ENCODE data around the gene PRELID1.
"Not testable (repeated sequence)": the region's sequence is repeated elsewhere in the genome, so short reads cannot be mapped to it uniquely, and the experiment has no call there.

The PRELID1 gene

DNA sequence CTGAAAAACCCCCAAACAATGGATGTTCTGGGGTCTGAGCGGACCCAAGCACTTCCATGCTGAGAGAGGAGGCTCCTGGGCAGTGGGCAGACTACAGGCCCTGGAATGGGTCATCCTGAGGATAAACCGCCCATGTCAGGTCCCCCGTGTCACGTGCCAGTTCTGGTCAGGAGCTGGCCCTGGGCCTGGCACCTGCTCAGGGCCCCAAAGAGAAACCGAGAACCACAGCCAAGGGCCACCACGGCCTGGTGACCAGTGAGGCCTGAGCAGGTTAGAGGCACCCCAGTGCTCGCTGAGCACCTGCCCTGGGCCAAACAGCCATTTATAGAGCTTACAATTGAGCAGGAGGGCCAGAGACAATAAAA, 32.1 kb downstream of the PRELID1 start:
- no peak for DNase-seq (ENCODE audit: low read depth in 2 of 2)

DNA sequence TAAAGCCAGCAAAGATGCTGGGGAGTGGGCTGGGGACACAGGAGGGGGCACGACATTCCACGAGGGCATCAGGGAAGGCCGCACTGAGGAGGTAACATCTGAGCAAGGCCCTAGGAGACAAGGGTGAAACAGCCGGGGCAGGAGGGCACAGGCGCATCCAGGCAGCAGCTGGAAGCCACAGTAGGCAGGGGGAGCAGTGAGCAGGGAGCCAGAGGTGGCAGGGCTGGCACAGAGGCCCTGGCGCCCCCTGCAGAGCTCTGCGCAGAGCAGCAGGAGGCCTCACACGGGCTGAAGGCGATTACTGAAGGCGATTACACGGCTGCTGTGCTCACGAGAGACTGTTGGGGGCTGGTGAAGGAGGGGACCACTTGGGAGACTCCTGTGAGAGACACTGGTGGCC, 32.5 kb downstream of the PRELID1 start:
- no peak for DNase-seq (ENCODE audit: low read depth in 2 of 2)

DNA sequence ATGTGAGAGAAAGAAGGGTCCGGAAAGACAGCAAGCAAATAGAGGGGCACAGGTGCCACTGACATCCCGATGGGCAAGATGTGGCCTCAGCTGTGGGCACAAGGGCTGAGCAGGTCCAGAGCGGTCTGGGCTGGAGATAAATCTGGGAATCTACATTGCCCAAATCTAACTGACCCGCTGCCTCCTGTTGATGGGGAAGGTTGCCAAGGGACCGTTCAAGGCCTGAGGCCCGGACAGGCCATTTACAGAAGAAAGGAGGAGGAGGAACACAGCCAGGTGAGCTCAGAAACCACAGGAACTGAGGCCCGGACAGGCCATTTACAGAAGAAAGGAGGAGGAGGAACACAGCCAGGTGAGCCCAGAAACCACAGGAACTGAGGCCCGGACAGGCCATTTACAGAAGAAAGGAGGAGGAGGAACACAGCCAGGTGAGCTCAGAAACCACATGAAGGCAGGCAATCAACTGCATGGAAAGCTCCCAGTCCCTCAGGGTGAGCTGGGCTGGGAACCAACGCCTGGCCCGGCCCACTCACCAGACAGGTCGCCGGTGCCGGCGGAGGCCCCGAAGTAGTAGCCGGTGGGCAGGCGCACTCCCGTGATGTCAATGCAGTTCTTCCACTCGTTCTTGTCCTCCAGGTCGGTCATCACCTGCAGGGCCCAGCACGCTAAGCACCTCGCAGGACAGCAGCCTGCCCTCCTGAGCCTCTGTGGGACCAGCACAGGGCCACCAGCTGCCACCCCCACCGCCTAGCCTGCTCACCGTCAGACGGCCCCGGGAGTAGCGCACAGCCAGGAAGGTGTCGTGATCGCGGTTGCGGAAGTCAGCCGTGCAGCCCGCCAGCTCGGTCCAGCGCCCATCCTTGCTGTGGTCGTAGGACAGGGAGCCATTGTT, 33.2 kb downstream of the PRELID1 start:
- no peak for DNase-seq (ENCODE audit: low read depth in 2 of 2)

DNA sequence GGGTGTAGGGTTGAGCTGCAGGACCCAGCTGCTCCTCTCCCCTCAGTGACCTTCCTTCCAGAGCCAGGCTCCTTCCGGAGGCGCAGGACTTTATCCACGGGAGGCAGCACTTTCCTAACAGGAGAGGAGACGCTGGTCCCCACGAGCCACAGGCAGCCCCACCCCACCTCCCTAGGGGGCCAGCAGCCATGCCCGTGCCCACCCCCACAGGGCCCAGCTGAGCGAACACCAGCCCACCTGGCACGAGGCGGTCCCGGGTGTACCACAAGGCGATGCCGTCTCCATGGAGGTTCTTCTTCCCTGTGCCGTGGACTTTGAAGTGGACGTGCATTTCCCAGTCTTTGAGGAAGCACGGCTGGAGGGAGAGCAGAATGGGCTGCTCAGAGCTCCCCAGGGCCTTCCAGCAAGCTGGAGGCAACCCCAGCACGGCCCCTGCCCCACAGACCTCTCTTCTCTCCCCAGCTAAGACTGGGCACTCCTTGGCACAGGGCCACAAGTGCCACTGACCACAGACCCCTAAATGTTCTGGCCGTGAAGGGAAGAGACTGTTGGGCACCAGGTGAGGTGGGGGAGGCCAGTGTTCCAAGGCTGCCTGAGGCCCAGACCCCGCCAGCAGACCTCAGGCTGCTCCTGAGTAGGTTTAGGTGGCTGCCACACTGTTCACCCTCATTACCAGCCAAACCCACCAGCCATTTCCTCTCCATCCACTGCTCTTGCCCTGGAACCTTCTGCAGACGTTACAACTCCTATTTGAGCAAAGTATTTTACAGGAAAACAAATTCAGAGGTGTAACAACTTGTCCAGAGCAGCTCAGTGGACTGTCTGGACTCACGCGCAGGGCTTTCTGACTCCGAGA, 34.9 kb downstream of the PRELID1 start:
- DNase-seq (ENCODE audit: low read depth in 2 of 2) = no peak

DNA sequence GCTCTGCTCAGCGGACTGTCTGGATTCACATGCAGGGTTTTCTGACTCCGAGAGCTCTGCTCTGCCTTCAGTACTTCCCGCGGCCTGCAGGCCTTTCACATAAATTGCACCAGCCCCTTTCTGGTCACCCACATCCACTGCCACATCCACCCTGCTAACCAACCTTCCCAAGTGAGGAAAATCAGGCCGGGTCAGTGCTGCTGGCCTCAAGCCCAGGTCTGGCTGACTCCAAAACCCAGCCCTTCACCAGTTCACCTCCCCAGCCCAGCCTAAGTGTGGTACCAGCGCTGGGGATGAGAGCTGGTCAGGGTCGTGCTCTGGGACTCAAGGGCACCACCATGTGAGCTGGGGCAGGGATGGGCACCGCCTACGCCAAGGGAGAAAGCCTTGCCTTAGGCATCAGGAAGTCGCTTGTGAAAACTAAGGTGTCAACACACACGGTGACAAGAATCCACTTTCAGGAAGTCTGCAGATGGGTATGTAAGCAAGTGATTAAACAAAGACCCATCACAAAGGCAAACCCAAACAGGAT, 35.6 kb downstream of the PRELID1 start:
- no peak for DNase-seq (ENCODE audit: low read depth in 2 of 2)

DNA sequence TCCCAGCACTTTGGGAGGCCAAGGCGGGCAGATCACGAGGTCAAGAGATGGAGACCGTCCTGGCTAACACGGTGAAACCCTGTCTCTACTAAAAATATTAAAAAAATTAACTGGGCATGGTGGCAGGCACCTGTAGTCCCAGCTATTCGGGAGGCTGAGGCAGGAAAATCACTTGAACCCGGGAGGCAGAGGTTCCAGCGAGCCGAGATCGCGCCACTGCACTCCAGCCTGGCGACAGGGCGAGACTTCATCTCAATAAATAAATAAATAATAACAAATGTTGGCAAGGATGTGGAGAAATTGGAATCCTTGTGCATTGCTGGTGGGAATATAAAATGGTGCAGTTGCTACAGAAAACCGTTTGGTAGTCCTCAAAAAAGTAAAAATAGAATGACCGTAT, 39.4 kb downstream of the PRELID1 start:
- DNase-seq (ENCODE audit: low read depth in 2 of 2) = not testable (repeated sequence)

DNA sequence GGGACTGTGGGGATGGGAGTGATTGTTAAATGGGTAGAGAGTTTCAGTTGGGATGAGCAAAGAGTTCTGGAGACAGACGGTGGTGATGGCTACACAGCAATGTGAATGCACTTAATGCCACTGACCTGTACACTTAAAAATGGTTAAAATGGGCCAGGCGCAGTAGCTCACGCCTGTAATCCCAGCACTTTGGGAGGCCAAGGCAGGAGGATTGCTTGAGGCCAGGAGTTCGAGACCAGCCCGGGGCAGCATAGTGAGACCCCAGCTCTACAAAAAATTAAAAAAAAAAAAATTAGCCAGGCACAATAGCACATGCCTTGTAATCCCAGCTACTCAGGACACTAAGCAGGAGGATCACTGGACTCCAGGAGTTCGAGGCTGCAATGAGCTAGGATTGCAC, 40.2 kb downstream of the PRELID1 start:
- DNase-seq (ENCODE audit: low read depth in 2 of 2) = no peak

DNA sequence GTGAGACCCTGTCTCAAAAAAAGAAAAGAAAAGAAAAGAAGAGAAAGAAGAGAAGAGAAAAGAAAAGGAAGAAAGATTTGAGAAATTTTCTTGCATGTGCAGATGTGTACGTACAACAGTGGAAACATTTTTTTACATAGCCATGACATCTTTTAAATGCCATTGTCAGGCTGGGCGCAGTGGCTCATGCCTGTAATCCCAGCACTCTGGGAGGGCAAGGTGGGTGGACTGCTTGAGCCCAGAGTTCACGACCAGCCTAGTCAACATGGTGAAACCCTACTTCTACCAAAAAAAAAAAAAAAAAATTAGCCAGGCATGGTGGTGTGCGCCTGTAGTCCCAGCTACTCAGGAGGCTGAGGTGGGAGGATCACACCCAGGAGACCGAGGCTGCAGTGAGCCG, 41.3 kb downstream of the PRELID1 start:
- DNase-seq (ENCODE audit: low read depth in 2 of 2) = no peak

DNA sequence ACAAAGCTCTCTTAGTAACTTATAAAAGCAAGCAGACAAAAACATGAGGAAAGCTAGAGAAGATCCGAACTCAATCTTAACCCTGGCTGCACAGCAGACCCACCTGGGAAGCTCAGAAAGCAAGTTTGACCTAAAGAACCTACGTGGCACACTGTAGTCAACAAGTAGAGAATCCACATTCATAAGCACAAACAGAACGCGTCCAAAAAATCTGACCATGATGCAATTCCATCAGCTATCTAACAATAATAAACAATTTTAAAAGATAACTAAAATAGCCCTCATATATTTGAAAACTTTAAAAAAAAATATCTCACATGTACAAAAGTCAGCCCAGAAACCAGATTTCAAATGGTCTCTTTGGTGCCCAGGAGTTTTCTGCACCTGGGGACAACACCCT, 43.2 kb downstream of the PRELID1 start:
- no peak for DNase-seq (ENCODE audit: low read depth in 2 of 2)

DNA sequence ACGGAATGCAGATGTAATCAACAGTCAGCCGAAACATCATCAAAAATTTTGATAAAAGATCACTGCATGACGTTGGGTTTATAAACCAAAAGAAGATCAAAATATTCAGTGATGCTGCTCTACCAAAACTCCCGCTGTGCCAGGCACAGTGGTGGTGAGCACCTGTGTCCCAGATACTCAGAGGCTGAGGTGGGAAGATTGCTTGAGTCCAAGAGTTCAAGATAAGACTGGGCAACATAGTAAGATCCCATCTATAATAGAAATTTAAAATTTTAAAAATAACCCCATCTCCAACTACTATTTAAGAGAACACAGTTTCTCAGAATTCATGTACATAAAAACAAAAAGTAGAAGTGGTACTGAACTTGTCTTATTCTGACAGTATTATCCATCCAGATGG, 44.1 kb downstream of the PRELID1 start:
- no peak for DNase-seq (ENCODE audit: low read depth in 2 of 2)

DNA sequence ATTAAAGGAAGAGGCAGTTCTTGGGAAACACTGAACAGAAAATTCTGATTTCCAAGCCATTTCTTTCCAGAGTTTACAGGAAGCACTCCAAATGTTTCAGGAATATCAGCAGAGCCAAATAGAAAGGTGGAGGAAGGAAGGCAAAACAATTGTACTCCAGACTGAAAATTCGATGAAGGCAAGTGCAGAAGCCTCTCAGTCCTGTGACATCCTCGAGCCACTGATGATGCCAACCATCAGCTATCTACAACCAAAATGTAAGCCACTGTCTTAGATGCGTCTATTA, 45.7 kb downstream of the PRELID1 start:
- DNase-seq (ENCODE audit: low read depth in 2 of 2) = no peak

DNA sequence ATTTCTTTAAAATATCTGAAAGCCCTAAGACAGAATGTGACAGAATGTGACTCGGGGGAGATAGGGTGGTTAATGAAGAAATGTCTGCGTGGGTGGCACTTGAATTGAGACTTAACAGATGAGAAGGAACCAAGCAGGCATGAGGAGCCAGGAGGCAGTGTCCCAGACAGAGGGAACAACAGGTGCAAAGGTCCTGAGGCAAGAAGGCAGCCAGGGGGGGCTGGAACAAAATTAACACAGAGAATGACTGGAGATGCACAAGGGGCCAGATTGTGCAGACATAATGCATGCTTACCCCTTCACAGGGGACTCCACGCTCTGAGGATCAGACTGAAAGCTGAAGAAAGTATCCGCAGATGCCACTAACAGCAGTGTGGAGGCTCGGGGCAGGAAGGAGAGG, 46.2 kb downstream of the PRELID1 start:
- no peak for DNase-seq (ENCODE audit: low read depth in 2 of 2)

DNA sequence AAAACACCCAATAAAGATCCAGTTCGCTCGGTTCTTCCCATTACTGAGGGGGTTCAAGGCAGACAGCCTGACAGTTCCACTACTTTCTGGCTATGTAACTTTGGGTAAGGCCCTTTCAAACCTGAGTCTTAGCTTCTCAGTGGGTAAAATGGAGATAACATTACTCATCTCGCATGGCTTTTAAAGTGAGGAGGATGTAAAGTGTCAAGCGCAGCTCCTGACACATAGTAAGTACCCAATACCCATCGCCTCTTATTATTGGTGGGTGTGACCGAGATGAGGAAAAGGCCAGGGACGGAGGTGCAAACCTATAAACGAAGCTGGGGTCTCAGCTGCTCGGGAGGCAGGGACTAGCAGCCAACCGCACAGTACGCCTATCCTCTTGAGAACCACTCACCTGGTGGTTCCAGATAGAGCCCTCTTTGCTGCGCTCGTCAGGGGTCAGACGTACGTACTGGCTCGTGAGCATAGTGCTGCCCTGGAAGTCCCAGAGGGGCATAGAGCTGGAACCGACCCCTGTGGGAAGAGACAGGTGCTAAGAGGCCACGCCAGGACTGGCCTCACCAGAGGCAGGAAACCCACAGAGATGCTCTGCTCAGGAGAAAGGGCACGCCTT, 47.3 kb downstream of the PRELID1 start:
- no peak for DNase-seq (ENCODE audit: low read depth in 2 of 2)

DNA sequence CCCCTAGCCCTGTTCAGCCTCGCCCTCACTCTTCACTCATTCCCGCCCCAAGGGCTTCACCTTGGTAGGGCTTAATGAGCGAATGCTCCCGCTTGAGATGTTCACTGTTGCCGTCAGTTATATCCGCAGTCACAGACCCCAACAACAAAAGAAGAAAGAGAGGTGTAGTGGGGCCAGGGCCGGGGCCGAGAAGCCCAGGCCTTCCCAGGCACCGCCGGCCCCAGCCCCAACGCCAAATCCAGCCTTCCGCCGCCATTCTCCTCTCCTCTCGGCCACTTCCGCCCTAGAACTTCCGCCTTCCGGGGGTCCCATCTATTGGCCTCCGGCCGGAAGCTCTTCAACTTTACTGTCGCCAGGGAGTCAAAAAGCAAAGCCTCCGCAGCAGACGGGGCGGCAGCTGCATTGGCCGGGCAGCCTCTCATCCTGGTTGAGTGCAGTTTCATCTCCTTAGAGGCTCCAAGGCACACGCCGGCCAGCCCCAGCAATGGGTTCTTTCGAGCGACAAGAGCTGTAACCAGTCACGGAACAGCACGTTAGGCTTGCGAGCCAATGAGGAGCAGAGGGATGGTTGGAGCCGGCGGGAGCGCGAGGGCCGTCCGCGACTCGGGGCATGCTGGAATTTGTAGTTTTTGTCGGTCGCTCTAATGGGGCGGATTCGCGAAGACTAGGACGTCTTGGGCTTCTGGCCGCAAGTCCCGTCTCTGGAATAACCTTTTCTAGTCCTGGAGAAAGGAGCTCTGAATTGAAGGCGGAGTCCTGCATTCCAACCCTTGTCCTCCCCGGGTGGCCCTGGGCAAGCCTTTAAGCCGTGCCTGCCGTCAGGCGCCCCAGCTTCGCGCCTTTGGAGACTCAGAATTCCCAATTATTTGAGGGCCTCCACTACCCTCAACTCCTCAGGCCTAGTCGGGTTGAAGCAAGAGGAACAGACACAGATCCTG, 48.1 kb downstream of the PRELID1 start, which contains the start of gene LMAN2:
TSS of gene LMAN2 (minus strand) at position 277 of the 938 bp plus-strand sequence. CDS start at position 256, 21 bp downstream.
- DNase-seq (ENCODE audit: low read depth in 2 of 2) = peak; percentile 85 to 86

DNA sequence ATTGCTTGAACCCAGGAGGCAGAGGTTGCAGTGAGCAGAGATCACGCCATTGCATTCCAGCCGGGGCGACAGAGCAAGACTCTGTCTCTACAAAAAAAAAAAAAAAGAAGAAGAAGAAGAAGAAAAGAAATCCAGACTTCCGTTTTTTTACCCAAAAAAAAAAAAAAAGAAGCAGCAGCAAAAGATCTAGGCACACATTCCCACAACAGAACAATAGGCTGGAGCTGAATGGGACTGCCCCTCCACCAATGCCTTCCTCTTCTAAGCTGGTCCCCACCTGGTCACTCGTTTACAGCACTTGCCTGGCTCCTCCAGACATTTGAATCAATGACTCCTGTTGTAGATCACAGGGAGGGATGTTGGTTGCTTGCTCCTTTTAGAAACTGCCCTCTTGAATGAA, 49.5 kb downstream of the PRELID1 start:
- DNase-seq (ENCODE audit: low read depth in 2 of 2) = no peak

DNA sequence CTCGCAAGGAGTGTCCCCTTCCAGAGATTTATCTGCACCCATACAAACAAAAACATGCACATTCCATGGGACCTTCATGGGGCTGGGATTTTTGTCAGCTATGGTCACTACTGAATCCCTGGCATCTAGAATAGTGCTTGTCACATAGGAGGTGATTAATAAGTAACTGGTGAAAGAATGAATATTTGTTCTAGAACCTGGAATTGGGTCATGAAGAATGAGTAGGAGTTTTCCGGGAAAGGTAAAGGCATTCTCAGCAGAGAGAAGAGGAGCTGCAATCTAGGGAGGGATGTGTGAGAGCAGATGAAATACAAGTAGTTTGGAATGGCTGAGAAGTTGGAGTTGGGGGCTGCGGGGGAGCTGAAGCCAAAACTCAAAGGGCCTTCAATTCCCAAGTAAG, 50.7 kb downstream of the PRELID1 start:
- DNase-seq (ENCODE audit: low read depth in 2 of 2) = no peak

DNA sequence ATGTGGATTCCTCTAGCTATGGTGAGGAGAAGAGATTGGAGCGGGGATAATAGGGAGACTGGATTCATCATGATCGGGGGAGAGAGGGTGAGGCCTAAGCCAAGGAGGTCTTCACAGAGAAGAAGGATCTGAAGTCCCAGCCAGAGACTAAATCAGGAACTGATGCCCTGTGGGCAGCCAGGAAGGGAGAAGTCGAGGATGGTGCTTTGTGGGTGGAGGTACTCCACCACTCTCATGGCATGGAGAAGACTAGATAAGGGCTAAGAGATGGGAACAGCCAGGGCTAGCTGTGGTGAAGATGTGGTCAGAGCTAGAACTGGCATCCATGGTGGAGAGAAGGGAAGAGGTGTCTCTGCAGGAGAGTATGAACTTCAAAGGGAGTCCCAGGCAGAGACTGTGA, 51.1 kb downstream of the PRELID1 start:
- DNase-seq (ENCODE audit: low read depth in 2 of 2) = no peak

DNA sequence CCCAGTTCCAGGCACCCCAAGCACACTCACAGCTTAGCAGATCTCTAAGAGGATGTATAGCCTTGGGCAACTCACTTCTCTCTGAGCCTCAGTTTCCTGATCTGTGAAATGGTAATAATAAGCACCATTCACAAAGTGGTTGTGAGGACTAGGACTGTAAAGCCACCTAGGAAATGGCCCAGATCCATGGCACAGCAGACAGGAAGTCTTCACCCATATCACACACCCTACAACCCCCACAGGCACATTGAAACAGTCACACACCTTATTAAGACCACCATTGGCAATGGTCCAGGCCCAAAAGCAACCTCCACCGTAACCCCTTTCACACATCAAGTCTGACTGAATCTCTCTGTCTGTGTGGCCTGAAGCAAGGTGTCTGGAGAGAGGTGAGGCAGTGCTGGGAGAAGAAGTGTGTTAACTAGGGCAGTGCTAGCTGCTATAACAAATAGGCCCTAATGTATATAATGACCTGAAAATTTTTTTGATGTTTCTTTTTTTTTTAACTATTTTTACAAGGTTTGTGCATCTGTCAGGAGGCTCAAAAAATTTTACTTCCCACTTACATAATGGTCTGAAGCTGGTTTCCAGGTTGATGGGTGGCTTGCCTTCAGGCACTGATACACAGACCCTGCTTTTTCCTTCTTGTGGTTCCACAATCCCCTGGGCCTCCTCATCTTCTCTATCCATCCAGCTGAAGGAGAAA, 51.7 kb downstream of the PRELID1 start:
- no peak for DNase-seq (ENCODE audit: low read depth in 2 of 2)

DNA sequence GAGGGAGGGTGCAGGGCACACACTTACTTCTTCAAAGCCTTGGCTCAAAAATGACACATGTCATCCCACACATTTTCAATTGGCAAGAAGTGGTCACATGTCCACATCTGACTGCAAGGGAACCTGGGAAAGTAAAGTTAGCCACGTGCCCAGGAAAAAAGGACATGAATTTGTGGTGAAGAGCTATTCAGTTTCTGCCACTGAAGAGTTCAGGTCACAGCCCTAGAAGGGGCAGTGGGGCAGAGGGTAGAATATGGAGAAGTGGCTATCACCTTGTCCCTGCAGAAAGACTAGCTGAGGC, 52.2 kb downstream of the PRELID1 start:
- DNase-seq (ENCODE audit: low read depth in 2 of 2) = no peak
